Measurements from ENCODE around the gene LCK. TPM values are rescaled to one million over a fixed set of nuclear protein-coding genes. Genes with fewer than 3 reads are reported as not detected.

LCK gene
- polyA plus RNA-seq, 1 donor = 0.35 TPM

DNA sequence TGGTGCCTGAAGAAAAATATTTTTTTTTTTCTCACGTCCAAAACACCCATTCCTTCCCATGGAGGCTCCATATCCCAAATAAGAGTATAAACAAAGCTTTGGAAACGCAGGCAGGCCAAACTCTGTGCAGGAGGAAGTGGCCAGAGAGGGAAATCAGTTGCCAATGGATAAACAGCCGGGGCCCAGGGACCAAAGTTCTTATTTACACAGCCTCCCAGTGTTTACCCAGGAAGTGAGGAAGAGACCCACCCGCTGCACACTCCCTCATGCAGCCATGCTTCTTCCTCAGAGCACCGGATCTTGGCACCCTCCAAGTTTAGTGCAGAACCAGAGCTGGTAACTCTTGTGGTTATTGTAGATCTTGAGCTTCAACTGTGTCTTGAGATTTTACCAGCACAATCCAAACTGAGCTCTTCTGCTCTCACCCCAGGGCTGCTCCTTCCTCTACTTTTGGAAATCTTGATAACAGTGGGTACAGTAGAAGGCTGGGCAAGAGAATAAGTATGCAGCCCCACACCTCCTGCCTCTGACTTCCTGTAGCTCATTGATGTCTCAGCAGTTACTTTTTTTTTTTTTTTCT is 70.7 kb downstream of the LCK start:
- no peak for DNase-seq (ENCODE audit: low read depth)

GRCh38 chr1:32327204-32327603 is 76.1 kb downstream of the LCK start:
- DNase-seq (ENCODE audit: low read depth) = no peak

DNA sequence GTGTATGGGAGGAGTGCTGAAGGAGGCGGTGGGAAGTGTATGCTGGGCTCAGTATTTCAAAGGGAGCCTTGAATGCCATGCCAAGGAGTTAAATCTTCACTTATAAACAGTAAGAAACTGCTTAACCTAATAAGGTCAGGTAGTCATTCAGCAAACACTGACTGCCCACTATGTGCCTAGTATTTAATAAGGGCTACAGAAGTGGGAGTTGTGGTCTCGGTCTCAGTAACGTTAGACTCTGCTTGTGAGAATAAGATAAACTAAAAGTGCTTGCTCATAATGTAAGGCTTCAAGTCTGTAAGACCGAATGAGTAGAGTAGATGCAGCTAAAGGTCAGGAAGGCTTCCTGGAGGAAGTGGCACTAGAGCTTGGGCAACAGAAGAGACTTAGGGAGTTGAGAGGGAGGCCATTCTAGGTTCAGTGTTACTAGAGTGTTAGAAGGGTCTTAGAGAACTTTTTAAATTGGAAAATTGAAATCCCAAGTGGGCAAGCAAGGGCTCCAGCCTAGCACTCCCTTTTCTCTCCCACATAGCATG is 78.9 kb downstream of the LCK start:
- no peak for DNase-seq (ENCODE audit: low read depth)

DNA sequence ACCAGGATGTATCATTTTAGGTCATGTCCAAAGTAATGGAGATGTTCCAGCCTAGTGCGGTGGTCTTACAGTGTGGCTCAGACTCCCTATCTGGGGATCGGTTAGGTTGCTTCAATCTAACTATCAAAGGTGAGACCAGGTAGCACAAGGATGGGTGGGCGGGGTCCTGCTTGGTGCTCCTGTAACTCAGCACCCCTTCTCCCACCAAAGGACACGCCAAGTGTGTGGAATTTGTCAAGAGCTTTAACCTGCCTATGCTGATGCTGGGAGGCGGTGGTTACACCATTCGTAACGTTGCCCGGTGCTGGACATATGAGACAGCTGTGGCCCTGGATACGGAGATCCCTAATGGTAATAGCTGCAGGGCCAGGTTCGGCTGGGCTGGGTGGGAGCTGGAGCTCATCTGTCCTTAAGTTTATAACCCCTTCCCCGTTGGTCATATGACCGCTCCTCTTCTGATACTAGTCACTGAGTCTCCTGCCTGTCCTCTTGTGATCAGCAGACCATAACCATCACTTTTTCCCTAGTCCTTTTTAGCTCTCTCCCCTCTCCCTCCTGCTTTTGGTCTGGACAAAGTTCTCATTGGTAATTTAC is 79.6 kb downstream of the LCK start:
- DNase-seq (ENCODE audit: low read depth) = no peak

DNA sequence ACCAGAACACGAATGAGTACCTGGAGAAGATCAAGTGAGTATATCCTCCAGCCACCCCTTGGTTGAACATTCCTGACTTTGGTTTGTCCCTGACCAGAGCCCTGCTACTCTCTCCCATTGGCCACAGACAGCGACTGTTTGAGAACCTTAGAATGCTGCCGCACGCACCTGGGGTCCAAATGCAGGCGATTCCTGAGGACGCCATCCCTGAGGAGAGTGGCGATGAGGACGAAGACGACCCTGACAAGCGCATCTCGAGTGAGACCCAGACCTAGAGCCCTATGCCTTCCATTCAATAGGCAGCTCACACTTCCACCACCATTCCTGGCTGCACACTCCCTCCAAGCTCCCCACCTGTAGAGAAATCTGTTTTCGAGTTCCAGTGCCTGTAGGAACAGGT is 80.5 kb downstream of the LCK start:
- DNase-seq (ENCODE audit: low read depth) = no peak

GRCh38 chr1:32332290-32333079 is 81.4 kb downstream of the LCK start:
- no peak for DNase-seq (ENCODE audit: low read depth)

DNA sequence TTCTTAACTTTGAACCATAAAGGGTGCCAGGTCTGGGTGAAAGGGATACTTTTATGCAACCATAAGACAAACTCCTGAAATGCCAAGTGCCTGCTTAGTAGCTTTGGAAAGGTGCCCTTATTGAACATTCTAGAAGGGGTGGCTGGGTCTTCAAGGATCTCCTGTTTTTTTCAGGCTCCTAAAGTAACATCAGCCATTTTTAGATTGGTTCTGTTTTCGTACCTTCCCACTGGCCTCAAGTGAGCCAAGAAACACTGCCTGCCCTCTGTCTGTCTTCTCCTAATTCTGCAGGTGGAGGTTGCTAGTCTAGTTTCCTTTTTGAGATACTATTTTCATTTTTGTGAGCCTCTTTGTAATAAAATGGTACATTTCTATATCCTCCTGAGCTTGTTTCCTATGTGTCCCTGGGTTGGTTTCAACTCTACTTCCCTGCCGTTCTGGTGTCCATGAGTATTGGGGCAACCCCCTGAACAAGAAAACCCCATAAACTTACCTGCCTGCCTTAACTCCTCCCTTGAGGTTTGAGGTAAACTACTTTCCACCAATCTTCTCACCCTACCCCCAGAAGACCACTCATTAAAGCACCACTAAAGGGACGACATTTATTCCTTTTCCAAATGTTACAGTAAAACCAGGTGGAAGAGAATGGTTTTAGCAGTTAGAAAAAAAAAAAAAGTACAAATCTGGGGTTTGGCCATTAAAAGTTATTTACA is 82.3 kb downstream of the LCK start:
- no peak for DNase-seq (ENCODE audit: low read depth)

GRCh38 chr1:32334274-32334861 is 83.3 kb downstream of the LCK start:
- no peak for DNase-seq (ENCODE audit: low read depth)

- DNase-seq (ENCODE audit: low read depth) = no peak
These were observed 83.9 kb downstream of the LCK start for GRCh38 chr1:32334864-32335534.

GRCh38 chr1:32335535-32335789 is 84.4 kb downstream of the LCK start:
- no peak for DNase-seq (ENCODE audit: low read depth)

Other genes starting within 250 kb of the LCK start
- gene KHDRBS1, start 237.4 kb upstream of the LCK start, polyA plus RNA-seq (ENCODE audit: insufficient read length) = 123 TPM
- 13.5 TPM for gene TMEM39B, start 178.3 kb upstream of the LCK start, polyA plus RNA-seq (ENCODE audit: insufficient read length)
- gene KPNA6, start 143.2 kb upstream of the LCK start, polyA plus RNA-seq (ENCODE audit: insufficient read length) = 23.4 TPM
- 28.5 TPM for gene TXLNA, start 71.6 kb upstream of the LCK start, polyA plus RNA-seq (ENCODE audit: insufficient read length)
- 57.8 TPM for gene CCDC28B, start 50.7 kb upstream of the LCK start, polyA plus RNA-seq (ENCODE audit: insufficient read length)
- gene IQCC, start 45.6 kb upstream of the LCK start, polyA plus RNA-seq (ENCODE audit: insufficient read length) = 2.5 TPM
- 0.66 TPM for gene DCDC2B, start 42.2 kb upstream of the LCK start, polyA plus RNA-seq (ENCODE audit: insufficient read length)
- gene TMEM234, start 28.9 kb upstream of the LCK start, polyA plus RNA-seq (ENCODE audit: insufficient read length) = 7.3 TPM
- 164 TPM for gene EIF3I, start 28.9 kb upstream of the LCK start, polyA plus RNA-seq (ENCODE audit: insufficient read length)
- gene FAM167B, start 4.0 kb upstream of the LCK start, polyA plus RNA-seq (ENCODE audit: insufficient read length) = 4.0 TPM
- 40.1 TPM for gene HDAC1, start 40.8 kb downstream of the LCK start, polyA plus RNA-seq (ENCODE audit: insufficient read length)
- 136 TPM for gene MARCKSL1, start 85.0 kb downstream of the LCK start, polyA plus RNA-seq (ENCODE audit: insufficient read length)
- 7.0 TPM for gene FAM229A, start 111.2 kb downstream of the LCK start, polyA plus RNA-seq (ENCODE audit: insufficient read length)
- 2.9 TPM for gene TSSK3, start 111.3 kb downstream of the LCK start, polyA plus RNA-seq (ENCODE audit: insufficient read length)
- gene BSDC1, start 143.2 kb downstream of the LCK start, polyA plus RNA-seq (ENCODE audit: insufficient read length) = 39.6 TPM
- gene ZBTB8B, start 213.8 kb downstream of the LCK start, polyA plus RNA-seq (ENCODE audit: insufficient read length) = 0.11 TPM